Kidney tubule cell (primary cell): ENCODE data around the gene HOXB13.

Experiments
- DNase-seq: peaks from one replicate; pipeline ENCODE4 v3.0.0-alpha.2; 2018; ENCODE audit warnings: low spot score

Gene HOXB13

DNA sequence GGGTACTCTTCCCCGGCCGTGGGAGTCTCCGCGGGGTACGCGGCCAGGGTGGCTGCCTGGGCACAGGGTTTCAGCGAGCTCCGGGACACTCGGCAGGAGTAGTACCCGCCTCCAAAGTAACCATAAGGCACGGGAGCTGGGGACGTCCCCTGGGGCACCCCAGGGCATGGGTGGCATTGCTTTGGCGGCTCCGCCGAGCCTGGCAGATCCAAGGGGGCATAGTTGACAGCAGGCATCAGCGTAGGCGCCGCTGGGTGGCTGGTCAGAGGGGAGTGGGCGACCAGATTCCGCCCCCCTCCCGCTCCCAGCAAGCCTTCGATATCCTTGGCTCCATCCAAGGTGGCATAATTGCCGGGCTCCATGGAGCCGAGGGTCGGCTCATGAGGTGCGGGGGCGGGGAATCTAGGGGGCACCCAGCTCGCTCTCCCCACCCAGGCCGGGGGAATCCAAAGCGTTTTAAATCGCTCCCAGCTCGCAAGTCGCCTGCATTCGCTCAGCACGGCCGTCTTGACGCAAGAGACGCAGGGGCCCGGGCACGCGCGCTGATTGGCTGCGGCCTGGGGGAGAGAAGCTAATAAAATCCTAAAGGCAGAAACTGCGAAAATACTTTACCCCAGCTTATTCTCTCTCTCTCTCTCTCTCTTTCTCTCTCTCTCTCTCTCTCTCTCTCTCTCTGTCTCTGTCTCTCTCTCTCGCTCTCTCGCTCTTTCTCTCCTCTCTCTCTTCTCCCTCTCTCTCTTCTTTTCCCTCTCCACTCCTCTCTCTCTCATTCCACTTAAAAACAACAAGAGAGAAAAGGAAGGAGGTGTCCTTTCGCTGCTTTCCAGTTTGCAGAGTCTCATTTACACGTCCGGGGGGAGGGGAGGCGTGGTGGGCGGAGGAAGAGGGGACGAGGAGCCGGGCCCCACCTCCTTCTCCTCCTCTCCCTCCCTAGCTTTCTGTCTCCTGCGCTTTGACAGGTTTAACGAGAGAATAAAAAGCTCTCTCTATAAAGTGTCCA, at the start of gene HOXB13:
TSS of gene HOXB13 (minus strand) at position 519 of the 1,000 bp plus-strand sequence. CDS start at position 362, 157 bp downstream.
- peak; percentile 32 for DNase-seq

GRCh38 chr17:48776602-48777001, 48.1 kb upstream of the HOXB13 start:
- no peak for DNase-seq

DNA sequence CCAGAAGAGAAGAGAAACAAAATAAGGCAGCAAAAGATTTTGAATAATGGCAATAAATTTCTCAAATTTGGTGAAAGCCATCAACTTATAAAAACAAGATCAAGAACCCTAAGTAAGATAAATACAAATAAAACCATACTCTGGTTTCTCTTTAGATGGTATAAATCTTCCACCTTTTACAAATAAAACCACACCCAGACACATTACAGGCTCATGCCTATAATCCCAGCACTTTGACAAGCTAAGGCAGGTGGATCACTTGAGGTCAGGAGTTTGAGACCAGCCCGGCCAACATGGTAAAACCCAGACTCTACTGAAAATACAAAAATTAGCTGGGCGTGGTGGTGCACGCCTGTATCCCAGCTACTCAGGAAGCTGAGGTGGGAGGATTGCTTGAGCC, 44.7 kb upstream of the HOXB13 start:
- DNase-seq: no peak

- DNase-seq: no peak
Observed at GRCh38 chr17:48770954-48771353, 42.4 kb upstream of the HOXB13 start.

GRCh38 chr17:48769009-48769675, 40.6 kb upstream of the HOXB13 start:
- DNase-seq: no peak

GRCh38 chr17:48767263-48767774, 38.8 kb upstream of the HOXB13 start:
- no peak for DNase-seq

DNA sequence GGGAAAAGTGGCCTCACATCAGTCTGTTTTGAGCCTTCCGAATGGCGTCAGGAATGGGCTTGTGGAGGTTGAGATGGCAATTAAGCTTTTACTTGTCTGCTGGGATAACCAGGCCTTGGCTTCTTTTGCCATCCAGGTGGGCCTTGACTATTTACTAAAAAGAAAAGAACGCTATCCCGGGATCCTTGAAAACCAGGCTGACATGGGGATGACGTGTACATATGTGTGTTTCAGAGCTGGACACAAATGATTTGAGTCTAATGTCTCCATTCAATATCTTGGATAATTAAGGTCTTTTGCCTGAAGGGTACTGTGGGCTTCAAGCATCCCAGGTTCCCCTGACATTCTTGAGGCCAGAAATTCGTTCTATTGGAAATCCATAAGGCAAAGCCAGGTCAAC, 32.6 kb upstream of the HOXB13 start:
- no peak for DNase-seq

DNA sequence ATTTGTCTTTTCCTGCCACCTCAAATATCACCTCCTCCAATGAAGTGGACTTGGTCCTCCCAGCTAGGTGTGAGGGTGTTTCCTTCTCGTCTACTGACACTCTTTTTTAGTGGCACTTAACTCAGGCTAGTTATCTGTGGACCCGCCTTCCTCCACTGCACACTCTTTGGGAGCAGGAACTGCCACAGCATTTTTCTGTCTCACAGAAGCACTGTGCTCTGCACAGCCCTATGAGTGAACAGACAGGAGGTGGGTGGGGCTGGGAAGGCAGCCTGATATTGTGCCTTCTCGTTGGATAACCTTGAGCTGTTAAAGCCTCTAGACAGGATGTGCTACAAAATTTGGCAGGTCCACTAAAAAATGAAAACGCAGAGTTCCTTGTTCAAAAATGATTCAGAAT, 31.9 kb upstream of the HOXB13 start:
- DNase-seq: no peak

DNA sequence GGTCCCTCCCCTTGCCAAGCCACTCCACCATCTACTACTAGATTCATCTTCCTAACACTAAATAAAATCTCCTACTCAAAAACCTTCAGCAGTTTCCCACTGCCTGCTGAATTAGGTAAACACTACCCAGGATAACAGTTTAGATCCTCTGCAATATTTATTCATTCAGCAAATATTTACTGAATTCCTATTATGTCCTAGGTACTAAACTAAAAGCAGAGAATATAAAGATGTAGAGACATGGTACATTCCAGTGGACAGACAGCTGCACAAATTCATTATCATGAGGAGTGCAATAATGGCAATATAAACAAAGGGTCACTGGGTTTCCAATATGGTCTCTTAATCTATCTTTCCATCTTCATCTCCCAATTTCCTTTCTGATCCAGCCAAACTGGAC, 30.7 kb upstream of the HOXB13 start:
- no peak for DNase-seq

DNA sequence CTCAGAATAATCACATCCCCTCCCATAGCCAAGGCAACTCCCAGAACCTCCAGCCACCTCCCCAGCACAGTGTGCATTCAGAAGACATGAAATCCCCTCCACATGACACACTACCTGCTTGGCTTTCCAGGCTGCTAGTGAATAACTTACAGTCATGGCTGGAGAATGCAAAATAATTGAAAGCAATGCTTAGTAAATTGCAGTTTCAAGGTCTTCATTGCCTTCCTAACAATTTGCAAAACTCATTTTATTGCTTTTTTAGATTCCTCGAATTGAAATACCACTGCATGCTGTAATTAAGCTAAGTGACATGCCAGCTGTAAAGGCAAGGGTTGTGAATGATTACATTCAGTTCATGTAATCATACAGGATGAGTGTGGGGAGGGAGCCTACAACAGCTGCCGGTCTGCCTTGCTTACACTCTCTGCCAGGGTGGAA, 29.0 kb upstream of the HOXB13 start:
- DNase-seq: peak; percentile 83

DNA sequence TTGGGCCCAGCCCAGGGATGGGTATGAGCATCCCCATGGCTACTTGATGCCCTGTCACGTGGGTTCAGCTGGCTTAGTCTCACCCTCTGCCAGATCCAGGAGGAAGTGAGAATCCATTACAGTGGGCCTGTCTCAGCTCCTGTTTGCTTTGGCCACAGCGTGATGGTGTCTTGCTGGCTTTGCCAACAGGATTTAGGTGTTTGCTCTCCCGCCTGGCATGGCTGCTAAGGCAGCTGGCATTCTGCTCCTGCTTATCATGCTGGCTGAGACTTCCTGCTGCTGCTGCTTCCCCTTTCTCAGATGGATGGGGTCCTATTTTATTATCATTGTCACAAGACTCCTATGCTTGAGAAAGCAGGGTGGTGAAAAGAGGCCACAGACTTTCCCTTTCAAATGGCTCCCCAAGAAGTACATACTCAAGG, 28.3 kb upstream of the HOXB13 start:
- DNase-seq: no peak

GRCh38 chr17:48755356-48755755, 26.8 kb upstream of the HOXB13 start:
- DNase-seq: no peak

DNA sequence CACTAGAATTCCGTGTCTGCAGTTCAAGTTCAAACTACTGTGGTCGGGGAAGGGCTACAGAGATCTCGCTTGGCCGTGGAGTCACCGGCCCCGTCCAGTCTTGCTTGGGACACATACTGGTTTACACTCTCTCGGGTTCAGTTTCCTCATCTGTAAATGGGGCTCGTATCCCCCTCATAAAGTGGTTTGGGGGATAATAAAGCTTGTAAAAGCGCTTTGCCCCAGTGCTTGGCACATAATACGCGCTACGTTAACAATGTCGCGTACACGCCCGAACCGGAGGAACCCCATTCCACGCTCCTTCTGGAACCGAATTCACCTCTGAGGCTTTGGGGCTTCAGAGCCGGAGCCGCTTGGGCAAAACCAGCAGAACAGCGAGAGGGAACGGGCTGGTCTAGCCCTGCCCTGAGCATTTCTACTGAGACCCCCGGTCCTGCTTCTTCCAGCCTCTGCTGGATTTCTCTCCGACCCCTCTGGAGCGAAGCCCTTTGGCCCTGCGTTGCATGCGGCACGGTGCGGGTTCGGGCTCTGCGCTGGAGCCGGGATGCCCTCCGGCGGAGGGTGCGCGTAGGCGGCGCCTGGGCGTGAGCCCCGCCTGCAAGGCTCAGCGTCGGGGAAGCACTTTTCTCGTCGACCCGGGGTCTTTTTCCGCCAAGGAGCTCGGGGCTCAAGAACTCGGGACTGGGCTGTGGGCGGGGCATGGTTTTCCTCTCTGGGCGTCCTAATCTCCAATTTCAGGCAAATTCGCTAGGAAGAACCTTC, 26.1 kb upstream of the HOXB13 start:
- no peak for DNase-seq

DNA sequence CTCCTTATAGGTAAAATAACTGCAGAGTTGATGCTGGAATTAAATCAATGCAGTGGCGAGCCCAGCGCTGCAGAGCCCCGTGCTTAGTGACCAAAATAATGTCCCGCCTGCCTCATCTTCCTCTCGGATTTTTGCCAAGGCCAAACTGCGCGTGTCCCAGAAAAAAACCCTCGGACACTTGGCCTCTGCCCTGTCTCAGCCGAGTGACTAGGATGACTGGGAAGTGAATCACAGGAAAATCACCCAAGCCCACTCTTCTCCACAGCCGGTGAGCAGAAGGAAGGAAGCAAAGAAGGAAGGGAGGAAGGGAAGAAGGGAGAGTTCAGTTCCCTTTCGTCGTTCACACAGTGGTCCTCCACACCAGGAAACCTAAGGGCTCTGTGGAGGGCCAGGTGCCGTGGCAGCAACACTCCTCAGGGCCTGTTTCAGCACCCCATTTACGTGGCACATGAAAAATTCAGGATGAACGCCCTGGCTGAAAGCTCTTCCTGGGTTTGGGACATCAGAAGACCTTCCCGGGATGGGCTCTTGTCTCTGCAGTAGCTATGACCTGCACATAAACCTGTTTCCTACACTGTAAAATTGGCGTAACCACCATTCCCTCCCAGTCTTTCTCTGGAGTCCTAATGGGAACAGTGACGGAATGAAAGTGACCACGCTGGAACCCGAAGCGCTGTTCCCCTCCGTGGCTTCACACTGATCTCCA, 25.4 kb upstream of the HOXB13 start:
- DNase-seq: peak; percentile 87

DNA sequence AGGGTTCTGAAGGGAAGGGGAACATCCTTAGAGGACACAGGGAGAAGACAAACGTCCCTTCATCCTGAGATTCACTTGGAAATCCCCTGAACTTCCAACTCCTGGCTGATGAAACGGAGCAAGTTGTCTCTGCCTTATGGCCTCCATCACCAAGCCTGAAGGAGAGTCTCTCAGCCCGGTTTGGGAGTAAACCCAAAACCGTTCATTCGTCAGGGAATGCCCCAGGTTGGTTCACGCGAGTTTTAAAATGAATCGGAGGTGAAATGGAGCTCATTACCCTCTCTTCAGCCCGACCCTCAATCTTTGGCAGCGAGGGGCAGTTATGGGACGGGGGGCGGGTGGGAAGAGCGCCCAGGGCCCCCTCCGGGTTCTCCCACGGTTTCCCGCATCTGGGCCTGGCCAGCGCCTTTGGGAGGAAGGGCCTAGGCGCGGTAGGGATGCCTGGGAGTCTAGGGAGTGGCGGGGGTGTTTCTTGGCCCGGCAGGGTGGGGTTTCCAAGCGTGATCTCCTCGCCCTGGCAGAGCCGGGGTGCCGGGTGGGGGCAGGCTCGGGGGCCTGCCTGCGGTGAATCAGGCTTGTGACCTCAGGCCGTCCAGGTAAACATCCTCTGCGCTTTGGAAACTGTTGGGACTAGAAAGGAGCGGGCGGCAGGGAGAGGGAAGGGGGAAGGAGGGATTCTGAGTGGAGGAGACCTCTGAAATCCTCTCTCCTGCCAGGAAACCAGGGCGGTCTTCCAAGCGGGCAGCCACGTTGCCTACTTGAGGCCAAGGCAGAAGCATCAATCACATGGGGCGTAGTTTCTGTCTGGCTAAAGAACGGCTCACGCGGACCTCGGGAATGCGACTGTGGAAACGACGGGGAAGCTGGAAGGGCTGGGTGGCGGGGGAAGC, 24.1 kb upstream of the HOXB13 start:
- peak; percentile 38 for DNase-seq

- no peak for DNase-seq
Observed at GRCh38 chr17:48751733-48752398, 23.3 kb upstream of the HOXB13 start.

- no peak for DNase-seq
Observed at GRCh38 chr17:48751172-48751571, 22.6 kb upstream of the HOXB13 start.

GRCh38 chr17:48749621-48750553, 21.3 kb upstream of the HOXB13 start:
- DNase-seq: no peak
